NCI-H2196 treated with DMSO at 0.1 percent for 48 hours (cell line): Measurements from ENCODE around the gene NRF1.
"Not testable (repeated sequence)": the region's sequence is repeated elsewhere in the genome, so short reads cannot be mapped to it uniquely, and the experiment has no call there.

ENCODE experiments used
- DNase-seq: peaks from one replicate; lab custom pipeline; 2025; ENCODE audit not compliant: unreplicated experiment; lab: John Stamatoyannopoulos, UW

Gene NRF1

GRCh38 chr7:129646369-129647021, 35.0 kb downstream of the NRF1 start:
- DNase-seq: no peak

- no peak for DNase-seq
These were observed 37.7 kb downstream of the NRF1 start for GRCh38 chr7:129649128-129649690.

- no peak for DNase-seq
These were observed 38.7 kb downstream of the NRF1 start for GRCh38 chr7:129650056-129650758.

GRCh38 chr7:129652914-129653313, 41.4 kb downstream of the NRF1 start:
- DNase-seq: no peak

GRCh38 chr7:129655811-129656210, 44.3 kb downstream of the NRF1 start:
- DNase-seq: no peak

GRCh38 chr7:129657363-129657762, 45.8 kb downstream of the NRF1 start:
- no peak for DNase-seq

GRCh38 chr7:129659907-129660306, 48.4 kb downstream of the NRF1 start:
- DNase-seq: not testable (repeated sequence)

- DNase-seq: no peak
These were observed 50.2 kb downstream of the NRF1 start for GRCh38 chr7:129661645-129662182.

GRCh38 chr7:129663240-129663639, 51.7 kb downstream of the NRF1 start:
- DNase-seq: not testable (repeated sequence)

GRCh38 chr7:129664029-129665012, 52.8 kb downstream of the NRF1 start:
- peak; percentile 53 for DNase-seq

GRCh38 chr7:129665013-129665401, 53.5 kb downstream of the NRF1 start:
- no peak for DNase-seq

GRCh38 chr7:129667116-129667515, 55.6 kb downstream of the NRF1 start:
- no peak for DNase-seq

- DNase-seq: no peak
These were observed 56.0 kb downstream of the NRF1 start for GRCh38 chr7:129667551-129667950.

GRCh38 chr7:129669901-129670300, 58.4 kb downstream of the NRF1 start:
- DNase-seq: no peak

- DNase-seq: no peak
These were observed 59.1 kb downstream of the NRF1 start for GRCh38 chr7:129670656-129671055.

- DNase-seq: no peak
These were observed 59.7 kb downstream of the NRF1 start for GRCh38 chr7:129671266-129671665.

GRCh38 chr7:129674475-129674874, 63.0 kb downstream of the NRF1 start:
- not testable (repeated sequence) for DNase-seq

GRCh38 chr7:129675521-129675920, 64.0 kb downstream of the NRF1 start:
- no peak for DNase-seq

- DNase-seq: no peak
These were observed 64.7 kb downstream of the NRF1 start for GRCh38 chr7:129676017-129676897.

- DNase-seq: no peak
These were observed 66.3 kb downstream of the NRF1 start for GRCh38 chr7:129677796-129678195.
